ENCODE data around the gene ZBTB8B.

GRCh38 chr1:32480761-32481160 is 15.9 kb downstream of the ZBTB8B start:
- TF ChIP-seq ZNF830 (tag by site-specific recombination; IDR thresholded peaks at IDR 0.05; ENCODE audit: low read depth): no peak
- TF ChIP-seq CTCF (tag by site-specific recombination; IDR thresholded peaks at IDR 0.05): no peak
- TF ChIP-seq MEIS1 (CRISPR knock-in tag; IDR thresholded peaks at IDR 0.05; ENCODE audit: borderline replicate concordance): no peak
- TF ChIP-seq, protein P1, sequence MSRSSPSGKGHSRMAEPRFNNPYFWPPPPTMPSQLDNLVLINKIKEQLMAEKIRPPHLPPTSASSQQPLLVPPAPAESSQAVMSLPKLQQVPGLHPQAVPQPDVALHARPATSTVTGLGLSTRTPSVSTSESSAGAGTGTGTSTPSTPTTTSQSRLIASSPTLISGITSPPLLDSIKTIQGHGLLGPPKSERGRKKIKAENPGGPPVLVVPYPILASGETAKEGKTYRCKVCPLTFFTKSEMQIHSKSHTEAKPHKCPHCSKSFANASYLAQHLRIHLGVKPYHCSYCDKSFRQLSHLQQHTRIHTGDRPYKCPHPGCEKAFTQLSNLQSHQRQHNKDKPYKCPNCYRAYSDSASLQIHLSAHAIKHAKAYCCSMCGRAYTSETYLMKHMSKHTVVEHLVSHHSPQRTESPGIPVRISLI (tag by site-specific recombination; IDR thresholded peaks at IDR 0.05): no peak
- TF ChIP-seq KLF16 (tag by site-specific recombination; IDR thresholded peaks at IDR 0.05): no peak
- TF ChIP-seq TCF7L2 (IDR thresholded peaks at IDR 0.05; ENCODE audit: borderline replicate concordance, low read depth, low read length): no peak
- TF ChIP-seq, protein P2, sequence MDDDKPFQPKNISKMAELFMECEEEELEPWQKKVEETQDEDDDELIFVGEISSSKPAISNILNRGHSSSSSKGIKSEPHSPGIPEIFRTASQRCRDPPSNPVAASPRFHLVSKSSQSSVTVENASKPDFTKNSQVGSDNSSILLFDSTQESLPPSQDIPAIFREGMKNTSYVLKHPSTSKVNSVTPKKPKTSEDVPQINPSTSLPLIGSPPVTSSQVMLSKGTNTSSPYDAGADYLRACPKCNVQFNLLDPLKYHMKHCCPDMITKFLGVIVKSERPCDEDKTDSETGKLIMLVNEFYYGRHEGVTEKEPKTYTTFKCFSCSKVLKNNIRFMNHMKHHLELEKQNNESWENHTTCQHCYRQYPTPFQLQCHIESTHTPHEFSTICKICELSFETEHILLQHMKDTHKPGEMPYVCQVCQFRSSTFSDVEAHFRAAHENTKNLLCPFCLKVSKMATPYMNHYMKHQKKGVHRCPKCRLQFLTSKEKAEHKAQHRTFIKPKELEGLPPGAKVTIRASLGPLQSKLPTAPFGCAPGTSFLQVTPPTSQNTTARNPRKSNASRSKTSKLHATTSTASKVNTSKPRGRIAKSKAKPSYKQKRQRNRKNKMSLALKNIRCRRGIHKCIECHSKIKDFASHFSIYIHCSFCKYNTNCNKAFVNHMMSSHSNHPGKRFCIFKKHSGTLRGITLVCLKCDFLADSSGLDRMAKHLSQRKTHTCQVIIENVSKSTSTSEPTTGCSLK (tag by site-specific recombination; IDR thresholded peaks at IDR 0.05): no peak
- no peak for TF ChIP-seq ZNF184 (tag by site-specific recombination; IDR thresholded peaks at IDR 0.05)
- no peak for TF ChIP-seq KLF10 (tag by site-specific recombination; IDR thresholded peaks at IDR 0.05)
- no peak for TF ChIP-seq ZIC2 (tag by site-specific recombination; IDR thresholded peaks at IDR 0.05)

All from HEK293 (cell line).